22Rv1 (cell line): ENCODE data around the gene C3orf20.

Experiments used
- H3K27ac ChIP-seq: fragments of 450-650 bp; 2 replicates; pipeline ENCODE4 v1.5.1; 2017
- ZFX ChIP-seq: fragments of 450-650 bp; IDR thresholded peaks from 2 replicates; pipeline ENCODE4 v1.6.1; 2017; ENCODE audit warnings: antibody characterized with exemption, borderline replicate concordance
- TF ChIP-seq, protein P1 (sequence below): fragments of 450-650 bp; IDR thresholded peaks from 2 replicates; pipeline ENCODE4 v1.5.1; 2017; ENCODE audit warnings: mild to moderate bottlenecking

Gene C3orf20

DNA sequence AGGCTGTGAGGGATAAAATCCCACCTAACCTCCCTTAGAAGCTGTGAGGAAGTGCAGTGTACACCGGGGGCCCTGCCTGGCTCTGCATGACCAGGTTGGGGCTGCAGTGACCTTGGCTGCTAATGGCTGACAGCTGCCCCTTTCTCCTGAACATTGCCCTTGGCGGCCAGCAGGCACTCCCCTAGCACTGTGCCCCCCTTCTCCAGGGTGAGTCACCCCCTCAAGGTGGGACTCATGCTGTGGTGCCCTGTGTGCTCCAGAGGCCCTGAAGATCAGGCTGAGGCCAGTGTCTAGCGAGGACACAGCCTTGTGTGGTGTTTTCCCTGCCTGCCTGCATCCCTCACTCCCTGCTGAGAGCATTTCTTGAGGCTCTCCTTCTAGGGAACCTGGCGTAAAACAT lies 122.8 kb downstream of the C3orf20 start:
- TF ChIP-seq ZFX: no peak
- TF ChIP-seq, protein P1, sequence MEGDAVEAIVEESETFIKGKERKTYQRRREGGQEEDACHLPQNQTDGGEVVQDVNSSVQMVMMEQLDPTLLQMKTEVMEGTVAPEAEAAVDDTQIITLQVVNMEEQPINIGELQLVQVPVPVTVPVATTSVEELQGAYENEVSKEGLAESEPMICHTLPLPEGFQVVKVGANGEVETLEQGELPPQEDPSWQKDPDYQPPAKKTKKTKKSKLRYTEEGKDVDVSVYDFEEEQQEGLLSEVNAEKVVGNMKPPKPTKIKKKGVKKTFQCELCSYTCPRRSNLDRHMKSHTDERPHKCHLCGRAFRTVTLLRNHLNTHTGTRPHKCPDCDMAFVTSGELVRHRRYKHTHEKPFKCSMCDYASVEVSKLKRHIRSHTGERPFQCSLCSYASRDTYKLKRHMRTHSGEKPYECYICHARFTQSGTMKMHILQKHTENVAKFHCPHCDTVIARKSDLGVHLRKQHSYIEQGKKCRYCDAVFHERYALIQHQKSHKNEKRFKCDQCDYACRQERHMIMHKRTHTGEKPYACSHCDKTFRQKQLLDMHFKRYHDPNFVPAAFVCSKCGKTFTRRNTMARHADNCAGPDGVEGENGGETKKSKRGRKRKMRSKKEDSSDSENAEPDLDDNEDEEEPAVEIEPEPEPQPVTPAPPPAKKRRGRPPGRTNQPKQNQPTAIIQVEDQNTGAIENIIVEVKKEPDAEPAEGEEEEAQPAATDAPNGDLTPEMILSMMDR: no peak
- H3K27ac ChIP-seq: no peak overlapping the region

- TF ChIP-seq, protein P1: no peak
- no peak for TF ChIP-seq ZFX
- H3K27ac ChIP-seq: no peak overlapping the region
Observed at GRCh38 chr3:14798231-14798630, 123.3 kb downstream of the C3orf20 start.

DNA sequence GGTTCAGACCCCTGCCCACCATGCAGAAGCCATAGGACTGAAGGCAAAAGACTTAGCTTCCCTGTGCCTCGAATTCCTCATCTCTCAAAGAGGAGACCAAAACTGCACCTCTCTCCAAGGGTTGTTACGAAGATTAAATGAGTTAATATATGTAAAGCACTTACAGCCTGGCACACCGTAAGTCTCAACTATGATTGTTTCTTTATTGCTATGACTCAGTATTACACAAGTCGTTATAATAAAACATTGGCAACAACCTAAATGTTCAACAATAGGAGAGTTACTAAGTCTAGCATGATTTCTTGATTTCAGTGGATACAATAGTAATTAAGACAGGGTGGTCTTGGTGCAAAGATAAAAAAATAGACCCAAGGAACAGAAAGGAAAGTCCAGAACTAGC lies 124.2 kb downstream of the C3orf20 start:
- no peak for TF ChIP-seq ZFX
- TF ChIP-seq, protein P1: no peak

GRCh38 chr3:14801031-14801430 lies 126.1 kb downstream of the C3orf20 start:
- TF ChIP-seq, protein P1: no peak
- TF ChIP-seq ZFX: no peak
- no peak overlapping the region for H3K27ac ChIP-seq

More for the DNA sequence above, 124.2 kb downstream of the C3orf20 start:
- H3K27ac ChIP-seq: no peak overlapping the region

DNA sequence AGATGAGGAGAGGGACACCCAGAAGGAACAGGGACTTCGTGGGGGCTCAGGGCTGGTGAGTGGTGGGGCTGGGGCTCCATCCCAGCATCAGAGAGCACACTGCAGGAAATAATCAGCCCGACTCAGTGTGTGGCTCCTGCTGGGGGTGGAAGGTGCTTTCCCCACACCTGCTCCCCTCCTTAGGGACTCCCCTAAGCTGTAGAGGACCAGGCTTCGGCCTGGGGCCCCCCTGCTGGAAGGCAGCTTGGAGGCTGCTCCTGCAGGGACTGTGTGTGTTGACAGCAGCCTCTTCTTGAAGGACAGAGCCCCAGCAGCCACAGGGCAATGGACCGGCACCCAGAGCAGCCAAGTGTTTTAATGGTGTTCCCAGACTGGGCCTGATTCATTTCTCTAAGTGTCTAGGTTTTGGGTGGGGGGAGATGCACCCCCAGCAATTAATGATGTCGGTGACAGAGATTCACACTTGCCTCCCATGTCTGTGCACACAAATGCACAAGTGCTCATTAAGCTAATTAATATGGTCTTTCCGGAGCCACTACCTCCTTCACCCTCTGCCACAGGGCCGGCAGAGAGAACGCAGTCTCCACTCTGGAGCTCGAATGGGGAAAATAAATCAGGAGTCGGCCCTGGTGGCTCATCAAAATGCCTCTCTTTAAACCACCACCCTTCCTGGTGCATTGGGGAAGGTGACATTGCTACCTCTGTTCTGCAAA lies 126.9 kb downstream of the C3orf20 start:
- H3K27ac ChIP-seq: no peak overlapping the region
- no peak for TF ChIP-seq ZFX
- TF ChIP-seq, protein P1: no peak

GRCh38 chr3:14802381-14802731 lies 127.4 kb downstream of the C3orf20 start:
- no peak for TF ChIP-seq ZFX
- TF ChIP-seq, protein P1: no peak

GRCh38 chr3:14803101-14803980 lies 128.4 kb downstream of the C3orf20 start:
- TF ChIP-seq ZFX: no peak
- TF ChIP-seq, protein P1: no peak
- no peak overlapping the region for H3K27ac ChIP-seq

More at GRCh38 chr3:14802381-14802731, 127.4 kb downstream of the C3orf20 start:
- no peak overlapping the region for H3K27ac ChIP-seq
